Neural cell (in vitro differentiated cells): ENCODE measurements around the gene PHACTR3. TPM values are rescaled to one million over a fixed set of nuclear protein-coding genes. Genes with fewer than 3 reads are reported as not detected.

Experiments
- H2AFZ ChIP-seq: fragments of 200-600, 300-800 bp; sonication (generic), shearing (Covaris generic); 2 replicates; pipeline ENCODE4 v1.6.0; 2014; ENCODE audit warnings: low read depth, mild to moderate bottlenecking, antibody characterized with exemption, low read length, moderate library complexity
- H3F3A ChIP-seq: fragments of 200-600 bp; shearing (Covaris generic); 2 replicates; pipeline ENCODE4 v1.6.1; 2016; ENCODE audit warnings: mild to moderate bottlenecking, moderate library complexity, mixed read lengths, antibody characterized with exemption, low read length; ENCODE audit not compliant: insufficient read depth, poor library complexity, severe bottlenecking
- H3K27ac ChIP-seq: fragments of 200-600, 300-800 bp; sonication (generic), shearing (Covaris generic); 2 replicates; pipeline ENCODE4 v1.5.1; 2014; ENCODE audit warnings: mild to moderate bottlenecking, low read length, moderate library complexity
- H3K27me3 ChIP-seq: fragments of 300-800, 200-600 bp; sonication (generic), shearing (Covaris generic); 2 replicates; pipeline ENCODE4 v1.6.0; 2014; ENCODE audit warnings: mild to moderate bottlenecking, low read depth, low read length, moderate library complexity; ENCODE audit not compliant: insufficient read depth
- H3K36me3 ChIP-seq: fragments of 300-800, 200-600 bp; sonication (generic), shearing (Covaris generic); 2 replicates; pipeline ENCODE4 v1.5.1; 2014; ENCODE audit warnings: mild to moderate bottlenecking, antibody characterized with exemption, low read length, moderate library complexity; ENCODE audit not compliant: insufficient read depth
- H3K4me2 ChIP-seq: fragments of 300-800, 200-600 bp; sonication (generic), shearing (Covaris generic); 2 replicates; pipeline ENCODE4 v1.6.0; 2014; ENCODE audit warnings: mild to moderate bottlenecking, low read length
- H3K4me3 ChIP-seq: fragments of 300-800, 200-600 bp; sonication (generic), shearing (Covaris generic); 2 replicates; pipeline ENCODE4 v1.5.1; 2014; ENCODE audit warnings: mild to moderate bottlenecking, low read length, moderate library complexity
- H3K79me2 ChIP-seq: fragments of 200-600 bp; shearing (Covaris generic); replicated peaks from 2 replicates; pipeline ENCODE4 v1.6.0; 2014; ENCODE audit warnings: mild to moderate bottlenecking, low read length, moderate library complexity; ENCODE audit not compliant: insufficient read depth
- H3K9ac ChIP-seq: fragments of 300-800, 200-600 bp; sonication (generic), shearing (Covaris generic); 2 replicates; pipeline ENCODE4 v1.6.1; 2016; ENCODE audit warnings: mild to moderate bottlenecking, low read length, mixed read lengths
- H3K9me2 ChIP-seq: fragments of 200-600 bp; shearing (Covaris generic); 2 replicates; pipeline ENCODE4 v1.6.1; 2016; ENCODE audit warnings: mild to moderate bottlenecking, low read length, mixed read lengths; ENCODE audit not compliant: insufficient read depth
- H3K9me3 ChIP-seq: fragments of 200-600, 300-800 bp; sonication (generic), shearing (Covaris generic); 2 replicates; pipeline ENCODE4 v1.6.1; 2016; ENCODE audit warnings: mild to moderate bottlenecking, mixed run types, low read length, moderate library complexity, mixed read lengths
- H4K20me1 ChIP-seq: fragments of 200-600 bp; shearing (Covaris generic); 2 replicates; pipeline ENCODE4 v1.6.1; 2016; ENCODE audit warnings: mild to moderate bottlenecking, mixed run types; ENCODE audit not compliant: insufficient read depth
- EP300 ChIP-seq: fragments of 450-650 bp; conservative IDR thresholded peaks from 2 replicates; pipeline ENCODE4 v1.6.1; 2014; ENCODE audit warnings: antibody characterized with exemption, mild to moderate bottlenecking, moderate library complexity; ENCODE audit not compliant: poor library complexity, severe bottlenecking
- EZH2 ChIP-seq: fragments of 200-600, 300-800 bp; shearing (Covaris generic), sonication (generic); IDR thresholded peaks from 2 replicates; pipeline ENCODE4 v1.6.1; 2014; ENCODE audit warnings: antibody characterized with exemption, low read length, borderline replicate concordance, mild to moderate bottlenecking; ENCODE audit not compliant: insufficient read depth, poor library complexity, severe bottlenecking
- MXI1 ChIP-seq: fragments of 450-650 bp; conservative IDR thresholded peaks from 2 replicates; pipeline ENCODE4 v1.6.1; 2014; ENCODE audit warnings: antibody characterized with exemption, mild to moderate bottlenecking; ENCODE audit not compliant: poor library complexity, severe bottlenecking
- POLR2AphosphoS5 ChIP-seq: IDR thresholded peaks from 2 replicates; pipeline ENCODE4 v1.6.1; 2012
- RAD21 ChIP-seq: fragments of 450-650 bp; conservative IDR thresholded peaks from 2 replicates; pipeline ENCODE4 v1.6.1; 2014; ENCODE audit warnings: antibody characterized with exemption, mild to moderate bottlenecking, moderate library complexity
- SMC3 ChIP-seq: fragments of 450-650 bp; conservative IDR thresholded peaks from 2 replicates; pipeline ENCODE4 v1.6.1; 2014; ENCODE audit warnings: antibody characterized with exemption, mild to moderate bottlenecking, moderate library complexity; ENCODE audit not compliant: poor library complexity
- TAF1 ChIP-seq: IDR thresholded peaks from 2 replicates; pipeline ENCODE4 v1.6.1; 2012; ENCODE audit warnings: low read depth
- polyA plus RNA-seq: library from polyadenylated mRNA; depleted of rRNA; stranded (reverse); fragments of >200 nt; gene quantifications from 2 replicates; pipeline ENCODE4 v1.2.3, GENCODE V29; 2014
- TF ChIP-seq, protein P1 (sequence below): fragments of 450-650 bp; IDR thresholded peaks from 2 replicates; pipeline ENCODE4 v1.5.1; 2014; ENCODE audit warnings: antibody characterized with exemption, mild to moderate bottlenecking, moderate library complexity; ENCODE audit not compliant: poor library complexity, severe bottlenecking
- TF ChIP-seq, protein P2 (sequence below): IDR thresholded peaks from 2 replicates; pipeline ENCODE4 v1.6.1; 2012; ENCODE audit warnings: borderline replicate concordance

The PHACTR3 gene
- polyA plus RNA-seq, 1 donor from 2014 or later = 1.3 TPM

DNA sequence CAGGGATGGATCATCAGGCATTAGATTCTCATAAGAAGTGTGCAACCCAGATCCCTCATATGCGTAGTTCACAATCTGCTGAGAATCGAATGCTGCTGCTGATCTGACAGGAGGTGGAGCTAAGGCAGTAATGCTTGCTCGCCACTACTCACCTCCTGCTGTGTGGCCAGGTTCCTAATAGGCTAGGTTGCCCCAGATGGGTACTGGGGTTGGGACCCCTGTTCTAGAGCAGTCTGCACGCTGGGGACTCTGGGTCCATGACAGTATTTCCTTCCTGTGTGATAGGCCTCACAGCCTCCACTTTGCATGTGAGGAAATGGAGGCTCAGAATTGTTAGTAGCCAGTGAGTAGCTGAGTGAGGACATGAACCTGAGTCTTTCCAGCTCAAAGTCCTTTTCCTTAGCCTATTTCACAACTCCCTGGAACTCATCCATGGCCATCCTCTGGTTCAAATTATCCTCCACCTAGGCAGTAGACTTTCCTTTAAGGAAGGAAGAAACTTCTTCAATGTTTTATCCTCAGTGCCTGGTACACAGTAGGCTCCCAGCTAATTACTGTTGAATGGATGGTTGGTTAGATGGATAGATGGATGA is 211.9 kb downstream of the PHACTR3 start:
- Histone ChIP-seq H3K9me3 (peaks cover 12% of the 10 kb centered on the region), H3K27me3 (no peaks in the 10 kb centered on the region), H3K4me3 (no peak overlapping the region), H3F3A (no peaks in the 10 kb centered on the region), H4K20me1 (no peaks in the 10 kb centered on the region), H3K36me3 (no peaks in the 10 kb centered on the region), H3K79me2 (no peaks in the 10 kb centered on the region), H2AFZ (no peak overlapping the region), H3K9me2 (no peaks in the 10 kb centered on the region), H3K9ac (no peak overlapping the region), H3K4me2 (no peak overlapping the region), H3K27ac (no peak overlapping the region)
- TF ChIP-seq, protein P1, sequence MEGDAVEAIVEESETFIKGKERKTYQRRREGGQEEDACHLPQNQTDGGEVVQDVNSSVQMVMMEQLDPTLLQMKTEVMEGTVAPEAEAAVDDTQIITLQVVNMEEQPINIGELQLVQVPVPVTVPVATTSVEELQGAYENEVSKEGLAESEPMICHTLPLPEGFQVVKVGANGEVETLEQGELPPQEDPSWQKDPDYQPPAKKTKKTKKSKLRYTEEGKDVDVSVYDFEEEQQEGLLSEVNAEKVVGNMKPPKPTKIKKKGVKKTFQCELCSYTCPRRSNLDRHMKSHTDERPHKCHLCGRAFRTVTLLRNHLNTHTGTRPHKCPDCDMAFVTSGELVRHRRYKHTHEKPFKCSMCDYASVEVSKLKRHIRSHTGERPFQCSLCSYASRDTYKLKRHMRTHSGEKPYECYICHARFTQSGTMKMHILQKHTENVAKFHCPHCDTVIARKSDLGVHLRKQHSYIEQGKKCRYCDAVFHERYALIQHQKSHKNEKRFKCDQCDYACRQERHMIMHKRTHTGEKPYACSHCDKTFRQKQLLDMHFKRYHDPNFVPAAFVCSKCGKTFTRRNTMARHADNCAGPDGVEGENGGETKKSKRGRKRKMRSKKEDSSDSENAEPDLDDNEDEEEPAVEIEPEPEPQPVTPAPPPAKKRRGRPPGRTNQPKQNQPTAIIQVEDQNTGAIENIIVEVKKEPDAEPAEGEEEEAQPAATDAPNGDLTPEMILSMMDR = no peak
- TF ChIP-seq POLR2AphosphoS5 (no peak), TAF1 (no peak), RAD21 (no peak), MXI1 (no peak), SMC3 (no peak), EZH2 (no peak), EP300 (no peak)
- TF ChIP-seq, protein P2, sequence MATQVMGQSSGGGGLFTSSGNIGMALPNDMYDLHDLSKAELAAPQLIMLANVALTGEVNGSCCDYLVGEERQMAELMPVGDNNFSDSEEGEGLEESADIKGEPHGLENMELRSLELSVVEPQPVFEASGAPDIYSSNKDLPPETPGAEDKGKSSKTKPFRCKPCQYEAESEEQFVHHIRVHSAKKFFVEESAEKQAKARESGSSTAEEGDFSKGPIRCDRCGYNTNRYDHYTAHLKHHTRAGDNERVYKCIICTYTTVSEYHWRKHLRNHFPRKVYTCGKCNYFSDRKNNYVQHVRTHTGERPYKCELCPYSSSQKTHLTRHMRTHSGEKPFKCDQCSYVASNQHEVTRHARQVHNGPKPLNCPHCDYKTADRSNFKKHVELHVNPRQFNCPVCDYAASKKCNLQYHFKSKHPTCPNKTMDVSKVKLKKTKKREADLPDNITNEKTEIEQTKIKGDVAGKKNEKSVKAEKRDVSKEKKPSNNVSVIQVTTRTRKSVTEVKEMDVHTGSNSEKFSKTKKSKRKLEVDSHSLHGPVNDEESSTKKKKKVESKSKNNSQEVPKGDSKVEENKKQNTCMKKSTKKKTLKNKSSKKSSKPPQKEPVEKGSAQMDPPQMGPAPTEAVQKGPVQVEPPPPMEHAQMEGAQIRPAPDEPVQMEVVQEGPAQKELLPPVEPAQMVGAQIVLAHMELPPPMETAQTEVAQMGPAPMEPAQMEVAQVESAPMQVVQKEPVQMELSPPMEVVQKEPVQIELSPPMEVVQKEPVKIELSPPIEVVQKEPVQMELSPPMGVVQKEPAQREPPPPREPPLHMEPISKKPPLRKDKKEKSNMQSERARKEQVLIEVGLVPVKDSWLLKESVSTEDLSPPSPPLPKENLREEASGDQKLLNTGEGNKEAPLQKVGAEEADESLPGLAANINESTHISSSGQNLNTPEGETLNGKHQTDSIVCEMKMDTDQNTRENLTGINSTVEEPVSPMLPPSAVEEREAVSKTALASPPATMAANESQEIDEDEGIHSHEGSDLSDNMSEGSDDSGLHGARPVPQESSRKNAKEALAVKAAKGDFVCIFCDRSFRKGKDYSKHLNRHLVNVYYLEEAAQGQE = no peak

DNA sequence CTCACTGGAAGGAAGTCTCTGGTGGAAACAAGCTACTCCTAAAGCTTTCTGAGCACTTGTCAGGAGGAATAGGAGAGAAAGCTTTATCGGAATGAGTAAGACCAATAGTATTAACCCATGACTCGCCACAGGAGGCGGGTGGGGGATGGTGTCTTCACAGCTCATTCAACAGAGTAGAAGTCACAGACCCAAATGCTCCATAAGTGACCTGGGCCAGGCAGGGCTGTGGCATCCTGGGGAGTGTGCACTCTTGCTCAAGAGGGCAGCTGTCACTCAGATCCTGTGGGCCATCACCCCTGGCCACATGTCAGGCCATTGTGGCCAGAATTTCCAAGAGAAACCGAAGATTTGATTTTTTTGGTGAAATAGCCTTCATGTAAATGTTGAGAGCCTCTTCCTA is 213.1 kb downstream of the PHACTR3 start:
- no peaks in the 10 kb centered on the region for H3F3A ChIP-seq
- H3K79me2 ChIP-seq = no peaks in the 10 kb centered on the region
- H3K27ac ChIP-seq = no peak overlapping the region
- H4K20me1 ChIP-seq = no peaks in the 10 kb centered on the region
- H3K36me3 ChIP-seq = no peaks in the 10 kb centered on the region
- no peak overlapping the region for H3K9ac ChIP-seq
- H3K27me3 ChIP-seq = no peaks in the 10 kb centered on the region
- peaks cover 5% of the 10 kb centered on the region for H3K9me3 ChIP-seq
- no peaks in the 10 kb centered on the region for H3K9me2 ChIP-seq
- H2AFZ ChIP-seq = no peak overlapping the region
- no peak overlapping the region for H3K4me3 ChIP-seq
- no peak for TF ChIP-seq EP300
- no peak for TF ChIP-seq SMC3
- TF ChIP-seq, protein P1 = no peak
- TF ChIP-seq EZH2 = no peak
- TF ChIP-seq POLR2AphosphoS5 = no peak
- TF ChIP-seq RAD21 = no peak
- TF ChIP-seq, protein P2 = no peak
- TF ChIP-seq MXI1 = no peak
- no peak for TF ChIP-seq TAF1
- H3K4me2 ChIP-seq = no peak overlapping the region
